ENCODE results near the gene FAM234A. TPM values are rescaled to one million over a fixed set of nuclear protein-coding genes. Genes with fewer than 3 reads are reported as not detected.
"Not testable (repeated sequence)": the region's sequence is repeated elsewhere in the genome, so short reads cannot be mapped to it uniquely, and the experiment has no call there.

Gene FAM234A, protein sequence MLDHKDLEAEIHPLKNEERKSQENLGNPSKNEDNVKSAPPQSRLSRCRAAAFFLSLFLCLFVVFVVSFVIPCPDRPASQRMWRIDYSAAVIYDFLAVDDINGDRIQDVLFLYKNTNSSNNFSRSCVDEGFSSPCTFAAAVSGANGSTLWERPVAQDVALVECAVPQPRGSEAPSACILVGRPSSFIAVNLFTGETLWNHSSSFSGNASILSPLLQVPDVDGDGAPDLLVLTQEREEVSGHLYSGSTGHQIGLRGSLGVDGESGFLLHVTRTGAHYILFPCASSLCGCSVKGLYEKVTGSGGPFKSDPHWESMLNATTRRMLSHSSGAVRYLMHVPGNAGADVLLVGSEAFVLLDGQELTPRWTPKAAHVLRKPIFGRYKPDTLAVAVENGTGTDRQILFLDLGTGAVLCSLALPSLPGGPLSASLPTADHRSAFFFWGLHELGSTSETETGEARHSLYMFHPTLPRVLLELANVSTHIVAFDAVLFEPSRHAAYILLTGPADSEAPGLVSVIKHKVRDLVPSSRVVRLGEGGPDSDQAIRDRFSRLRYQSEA
- 135 TPM for total RNA-seq
- long read RNA-seq, transcript FAM234A-203 (13 exons, 3,213 nt) = major isoform, 249 of 545 reads
- long read RNA-seq, partial matches to known transcripts = 157 of 545 reads
- long read RNA-seq, other reads (novel, unspliced or antisense) = 138 of 545 reads

DNA sequence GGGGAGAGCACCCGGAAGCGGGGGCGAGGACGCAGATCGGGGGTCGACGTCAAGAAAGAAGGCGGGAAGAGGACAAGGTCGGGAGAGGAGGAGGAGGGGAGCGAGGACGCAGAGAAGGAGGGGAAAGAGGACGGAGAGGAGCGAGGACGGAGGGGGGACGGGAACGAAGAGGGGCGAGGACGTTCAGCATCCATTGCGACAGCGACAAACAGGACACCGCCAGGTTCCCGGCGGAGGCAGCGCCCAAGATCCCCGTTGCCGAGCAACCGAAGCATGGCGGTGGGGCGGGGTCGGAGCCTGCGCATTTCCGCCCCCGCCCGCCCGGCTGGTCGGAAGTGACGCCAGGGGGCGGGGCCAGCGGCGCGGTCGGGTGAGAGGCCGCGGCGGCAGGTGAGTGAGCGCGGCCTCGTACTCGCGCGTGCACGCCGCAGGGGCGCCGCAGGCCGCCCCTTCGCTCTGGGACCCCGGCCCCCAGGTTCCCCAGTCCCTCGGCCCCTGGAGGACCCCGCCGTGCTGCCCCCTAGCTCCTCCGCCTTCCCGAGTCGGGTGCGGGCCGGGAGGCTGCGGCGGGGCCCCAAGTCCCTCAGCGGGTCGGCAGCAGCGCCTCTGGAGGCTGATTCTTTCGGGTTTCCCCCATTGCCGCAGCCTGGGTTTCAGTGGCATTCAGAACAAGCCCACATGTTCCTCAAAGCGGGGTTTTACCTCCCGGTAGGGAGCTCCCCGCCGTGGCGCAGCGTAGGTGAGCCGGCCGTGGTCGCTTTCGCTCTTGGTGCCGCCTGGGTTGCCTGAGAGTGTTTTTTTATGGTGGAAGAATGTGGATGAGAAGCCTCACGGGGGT is at the start of gene FAM234A:
Gene FAM234A, plus strand, starts transcription at position 354 of the 838 bp plus-strand sequence. CDS start 19,593 bp downstream, outside the sequence.
- ATAC-seq (ENCODE audit: poor library complexity) (peak; percentile 97), DNase-seq (peak; percentile 95)
- intact Hi-C loops (cut with DNase I) = no loop called here

DNA sequence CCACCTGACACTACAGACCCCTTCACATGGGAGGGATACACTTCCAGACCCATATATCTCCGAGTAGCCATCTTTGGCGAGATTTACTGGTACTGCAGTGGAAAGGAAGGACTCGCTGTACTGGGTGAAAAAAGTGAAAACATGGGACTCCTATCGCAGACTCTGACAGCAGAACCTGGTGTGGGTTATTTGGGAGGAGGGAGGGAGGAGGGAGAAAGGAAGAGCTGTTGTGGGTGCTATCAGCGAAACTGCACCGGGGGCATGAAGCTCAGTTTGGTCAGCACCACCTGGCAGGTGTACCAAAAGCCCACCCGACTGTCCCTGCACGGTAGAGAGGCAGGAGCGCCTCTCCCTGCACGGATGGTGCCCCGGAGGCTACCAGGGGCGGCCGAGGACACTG is 49.4 kb upstream of the FAM234A start:
- ATAC-seq (ENCODE audit: poor library complexity) = no peak
- intact Hi-C loops (cut with DNase I) = no loop called here
- no peak for DNase-seq

- intact Hi-C loops (cut with DNase I) = no loop called here
- no peak for ATAC-seq (ENCODE audit: poor library complexity)
- DNase-seq = no peak
Observed at GRCh38 chr16:185691-186090, 48.9 kb upstream of the FAM234A start.

- DNase-seq (no peak), ATAC-seq (ENCODE audit: poor library complexity) (no peak)
- intact Hi-C loops (cut with DNase I) = no loop called here
Observed at GRCh38 chr16:187330-187729, 47.3 kb upstream of the FAM234A start.

GRCh38 chr16:188674-189073 is 45.9 kb upstream of the FAM234A start:
- DNase-seq (no peak), ATAC-seq (ENCODE audit: poor library complexity) (no peak)
- intact Hi-C loops (cut with DNase I) = no loop called here

- intact Hi-C loops (cut with DNase I) = no loop called here
- no peak for ATAC-seq (ENCODE audit: poor library complexity)
- DNase-seq = no peak
Observed at GRCh38 chr16:189604-190186, 44.9 kb upstream of the FAM234A start.

GRCh38 chr16:191831-192230 is 42.8 kb upstream of the FAM234A start:
- no peak for ATAC-seq (ENCODE audit: poor library complexity)
- intact Hi-C loops (cut with DNase I) = no loop called here

DNA sequence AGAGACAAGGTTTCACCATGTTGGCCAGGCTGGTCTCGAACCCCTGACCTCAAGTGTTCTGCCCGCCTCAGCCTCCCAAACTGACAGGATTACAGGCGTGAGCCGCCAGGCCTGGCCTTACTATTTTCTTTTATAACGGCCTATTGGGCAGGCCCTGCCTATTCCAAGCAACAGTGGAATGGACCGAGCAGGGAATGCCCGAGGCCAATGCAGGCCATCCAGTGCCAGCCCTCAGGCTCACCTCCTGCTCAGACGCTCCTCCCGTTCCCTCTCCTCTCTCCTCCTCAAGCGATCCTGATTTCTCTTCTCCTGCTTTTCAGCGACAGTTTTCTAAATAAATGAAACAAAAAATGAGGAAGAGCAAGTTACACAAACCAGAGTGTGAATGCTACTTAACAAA is 41.9 kb upstream of the FAM234A start:
- DNase-seq (no peak), ATAC-seq (ENCODE audit: poor library complexity) (no peak)
- intact Hi-C loops (cut with DNase I) = no loop called here

More at GRCh38 chr16:191831-192230, 42.8 kb upstream of the FAM234A start:
- no peak for DNase-seq

GRCh38 chr16:193441-193840 is 41.2 kb upstream of the FAM234A start:
- no peak for ATAC-seq (ENCODE audit: poor library complexity)
- DNase-seq = no peak
- intact Hi-C loops (cut with DNase I) = no loop called here

DNA sequence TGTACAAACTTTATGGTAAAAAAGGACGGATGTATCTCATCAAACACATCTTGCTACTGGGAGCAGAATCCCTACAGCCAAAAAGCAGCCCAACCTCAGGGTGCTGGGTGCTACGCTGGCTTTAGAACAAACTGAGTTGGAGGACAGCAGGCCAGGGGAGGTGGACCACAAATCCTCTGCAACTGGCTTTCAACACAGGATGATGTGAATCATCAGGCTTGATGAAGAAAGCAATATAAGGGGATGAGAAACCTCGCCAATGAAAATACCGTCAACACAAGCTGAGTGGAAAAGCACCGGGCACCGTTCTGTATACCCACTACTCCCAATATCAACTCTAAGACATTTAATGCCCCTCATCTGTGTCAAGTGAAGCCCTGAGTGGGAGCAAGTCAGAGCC is 40.1 kb upstream of the FAM234A start:
- DNase-seq (no peak), ATAC-seq (ENCODE audit: poor library complexity) (no peak)
- intact Hi-C loops (cut with DNase I) = no loop called here

DNA sequence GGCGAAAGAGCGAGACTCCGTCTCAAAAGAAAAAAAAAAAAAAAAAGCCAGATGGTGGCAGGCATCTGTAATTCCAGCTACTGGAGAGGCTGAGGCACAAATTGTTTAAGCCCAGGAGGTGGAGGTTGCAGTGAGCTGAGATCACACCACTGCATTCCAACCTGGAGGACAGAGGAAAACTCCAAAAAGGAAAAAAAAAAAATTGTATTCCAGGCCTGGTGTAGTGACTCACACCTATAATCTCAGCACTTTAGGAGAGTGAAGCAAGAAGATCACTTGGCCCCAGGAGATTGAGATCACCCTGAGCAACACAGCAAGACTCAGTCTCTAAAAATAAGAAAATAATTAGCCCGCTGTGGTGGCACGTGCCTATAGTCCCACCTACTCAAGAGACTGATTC is 34.2 kb upstream of the FAM234A start:
- DNase-seq (no peak), ATAC-seq (ENCODE audit: poor library complexity) (no peak)
- intact Hi-C loops (cut with DNase I) = no loop called here

DNA sequence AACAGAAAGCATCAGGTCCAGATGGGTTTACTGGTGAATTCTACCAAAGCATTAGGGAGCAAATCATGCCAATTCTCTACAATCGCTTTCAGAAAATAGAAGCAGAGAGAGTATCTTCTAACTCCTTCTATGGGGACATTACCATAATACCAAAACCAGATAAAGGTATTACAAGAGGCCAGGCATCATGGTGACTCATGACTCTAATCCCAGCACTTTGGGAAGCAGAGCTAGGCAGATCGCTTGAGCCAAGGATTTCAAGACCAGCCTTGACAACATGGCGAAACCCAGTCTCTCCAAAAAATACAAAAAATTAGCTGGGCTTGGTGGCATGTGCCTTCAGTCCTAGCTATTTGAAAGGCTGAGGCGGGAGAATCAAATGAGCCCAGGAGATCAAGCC is 31.4 kb upstream of the FAM234A start:
- no peak for ATAC-seq (ENCODE audit: poor library complexity)
- DNase-seq = no peak
- intact Hi-C loops (cut with DNase I) = no loop called here

DNA sequence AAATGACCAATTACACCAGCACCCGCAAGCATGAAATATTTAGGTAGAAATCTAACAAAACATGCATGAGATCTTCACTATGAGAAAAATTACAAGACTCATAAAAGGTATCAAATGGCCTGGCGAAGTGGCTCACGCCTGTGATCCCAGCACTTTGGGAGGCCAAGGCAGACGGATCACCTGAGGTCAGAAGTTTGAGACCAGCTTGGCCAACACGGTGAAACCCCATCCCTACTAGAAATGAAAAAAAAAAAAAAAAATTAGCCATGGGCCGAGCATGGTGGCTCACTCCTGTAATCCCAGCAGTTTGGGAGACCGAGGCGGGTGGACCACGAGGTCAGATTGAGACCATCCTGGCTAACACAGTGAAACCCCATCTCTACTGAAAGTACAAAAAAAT is 30.6 kb upstream of the FAM234A start:
- ATAC-seq (ENCODE audit: poor library complexity); intact Hi-C loops (cut with DNase I); DNase-seq: not testable (repeated sequence)

- ATAC-seq (ENCODE audit: poor library complexity); intact Hi-C loops (cut with DNase I); DNase-seq: not testable (repeated sequence)
Observed at GRCh38 chr16:209359-209758, 25.3 kb upstream of the FAM234A start.

DNA sequence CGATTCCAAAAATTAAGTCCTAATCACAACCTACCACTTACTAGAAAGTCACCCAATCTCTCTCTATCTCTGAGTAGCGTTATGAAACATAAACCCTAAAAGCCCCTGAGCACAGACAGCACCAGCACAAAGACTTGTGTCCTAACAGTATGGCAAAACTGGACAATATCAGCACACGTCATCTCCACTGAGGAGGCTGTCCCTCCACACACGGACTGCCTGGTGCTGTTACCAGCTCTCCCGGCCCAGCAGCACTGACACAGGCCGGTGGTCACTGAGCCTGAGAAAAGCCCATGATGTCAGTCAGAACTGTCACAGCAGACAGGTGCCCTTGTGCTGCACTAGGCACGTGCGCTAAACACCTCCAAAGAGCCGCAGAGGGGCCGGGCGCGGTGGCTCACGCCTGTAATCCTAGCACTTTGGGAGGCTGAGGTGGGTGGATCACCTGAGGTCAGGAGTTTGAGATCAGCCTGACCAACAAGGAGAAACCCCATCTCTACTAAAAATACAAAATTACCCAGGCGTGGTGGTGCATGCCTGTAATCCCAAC is 22.9 kb upstream of the FAM234A start:
- DNase-seq; intact Hi-C loops (cut with DNase I): not testable (repeated sequence)
- ATAC-seq (ENCODE audit: poor library complexity) = peak; percentile 13

GRCh38 chr16:212999-213398 is 21.6 kb upstream of the FAM234A start:
- DNase-seq (no peak), ATAC-seq (ENCODE audit: poor library complexity) (peak; percentile 30)
- intact Hi-C loops (cut with DNase I) = no loop called here

DNA sequence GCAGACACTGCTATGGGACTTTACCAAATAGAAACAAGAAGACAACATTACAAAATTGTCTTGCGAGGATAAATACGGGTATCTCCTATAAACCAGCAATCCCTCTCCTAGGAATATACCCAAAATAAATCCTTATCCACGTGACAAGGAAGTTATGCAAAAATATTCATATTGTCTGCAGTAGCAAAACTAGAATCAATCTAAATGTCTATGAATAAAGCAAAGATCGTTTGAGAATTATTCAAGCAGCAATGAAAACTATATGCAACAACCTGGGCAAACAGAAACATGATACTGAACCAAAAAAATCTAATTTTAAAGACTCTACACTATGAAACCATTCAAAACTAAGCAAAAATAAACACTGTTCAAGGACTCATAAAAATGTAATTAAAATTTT is 14.6 kb upstream of the FAM234A start:
- intact Hi-C loops (cut with DNase I) = no loop called here
- no peak for DNase-seq
- no peak for ATAC-seq (ENCODE audit: poor library complexity)

GRCh38 chr16:228151-228851 is 6.3 kb upstream of the FAM234A start:
- no peak for DNase-seq
- peak; percentile 6 for ATAC-seq (ENCODE audit: poor library complexity)
- intact Hi-C loops (cut with DNase I) = loop anchor here (5.0 kb wide), 1 partner anchor 124 kb away; the partner anchor contains the start of gene AXIN1
